Left hindlimb (tissue), 1 donor: Measurements from ENCODE around the gene THBS4.
A peak's percentile ranks its signal among the peaks of the same experiment; 100 is the strongest.
"Not testable (repeated sequence)": the region's sequence is repeated elsewhere in the genome, so short reads cannot be mapped to it uniquely, and the experiment has no call there.

Experiments
- DNase-seq: peaks from one replicate; pipeline ENCODE4 v3.0.0-alpha.2; 2018

The THBS4 gene

DNA sequence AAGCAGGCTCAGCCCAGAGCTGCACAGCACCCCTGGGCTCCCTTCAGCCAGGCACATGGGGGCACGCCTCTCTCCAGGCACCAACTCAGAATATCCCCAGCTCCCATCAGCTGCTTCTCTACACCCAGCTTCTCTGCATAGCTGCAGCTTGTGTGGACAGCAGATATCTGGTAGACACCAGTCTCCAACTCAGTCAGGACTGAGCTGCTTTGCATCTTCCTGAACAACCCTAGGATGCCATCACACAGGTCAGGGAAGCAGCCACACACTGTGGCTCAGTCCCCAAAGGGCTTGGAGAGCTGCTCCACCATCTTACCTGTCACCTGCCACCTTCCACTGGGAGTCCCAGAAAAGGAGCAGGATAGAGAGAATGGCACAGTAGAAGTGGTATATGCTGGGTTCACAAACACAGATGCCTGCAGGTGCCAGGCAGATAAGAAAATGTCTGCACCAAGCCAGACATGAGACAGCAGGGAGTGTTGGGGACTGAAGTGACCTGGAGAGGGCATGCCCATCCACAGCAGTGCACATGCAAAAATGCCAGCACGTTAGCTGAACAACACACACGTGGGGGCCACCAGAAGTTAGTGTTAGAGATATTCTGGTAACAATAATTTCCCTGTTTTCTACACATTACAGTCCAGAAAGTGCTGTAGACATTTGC, 42.0 kb downstream of the THBS4 start:
- DNase-seq = no peak

DNA sequence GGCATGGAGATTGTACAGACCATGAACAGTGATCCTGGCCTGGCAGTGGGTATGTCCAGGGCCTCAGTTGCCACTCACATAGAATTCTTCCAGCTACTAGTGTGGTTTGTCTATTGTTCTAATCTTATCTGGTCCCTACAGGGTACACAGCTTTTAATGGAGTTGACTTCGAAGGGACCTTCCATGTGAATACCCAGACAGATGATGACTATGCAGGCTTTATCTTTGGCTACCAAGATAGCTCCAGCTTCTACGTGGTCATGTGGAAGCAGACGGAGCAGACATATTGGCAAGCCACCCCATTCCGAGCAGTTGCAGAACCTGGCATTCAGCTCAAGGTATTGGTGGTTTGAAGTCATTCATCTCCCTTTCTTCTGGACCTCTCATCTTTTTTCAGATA, 43.8 kb downstream of the THBS4 start:
- DNase-seq = no peak

DNA sequence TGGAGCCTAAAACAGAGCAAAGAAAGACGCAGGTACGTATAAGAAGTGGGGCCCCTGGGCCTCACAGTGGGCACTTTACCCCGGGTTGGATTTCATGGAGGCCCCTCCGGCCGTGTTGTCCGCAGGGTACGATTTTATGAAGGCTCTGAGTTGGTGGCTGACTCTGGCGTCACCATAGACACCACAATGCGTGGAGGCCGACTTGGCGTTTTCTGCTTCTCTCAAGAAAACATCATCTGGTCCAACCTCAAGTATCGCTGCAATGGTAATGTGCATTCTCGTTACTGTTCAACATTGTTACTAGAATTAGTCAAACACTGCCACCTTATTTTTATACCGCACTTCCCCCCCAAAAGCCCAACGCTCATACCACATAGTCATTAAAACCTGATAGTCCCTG, 47.1 kb downstream of the THBS4 start:
- peak; percentile 62 for DNase-seq

DNA sequence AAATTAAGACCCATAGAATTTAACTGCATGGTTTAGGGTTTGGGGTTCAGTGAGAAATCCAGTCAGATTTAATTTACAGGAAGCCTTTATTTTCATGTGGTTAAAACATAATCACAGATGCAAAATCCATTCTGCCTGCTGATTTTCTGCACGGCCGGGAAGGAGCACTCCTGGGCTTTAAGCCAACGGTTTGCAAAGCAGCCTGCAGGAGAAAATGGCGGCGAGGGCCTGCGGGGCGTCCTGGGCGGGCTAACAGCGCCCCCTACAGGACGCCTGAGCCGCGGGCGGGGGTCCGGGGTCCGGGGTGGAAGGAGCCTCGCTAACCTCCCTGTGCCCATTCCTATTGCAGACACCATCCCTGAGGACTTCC, 47.6 kb downstream of the THBS4 start:
- DNase-seq = peak; percentile 91

DNA sequence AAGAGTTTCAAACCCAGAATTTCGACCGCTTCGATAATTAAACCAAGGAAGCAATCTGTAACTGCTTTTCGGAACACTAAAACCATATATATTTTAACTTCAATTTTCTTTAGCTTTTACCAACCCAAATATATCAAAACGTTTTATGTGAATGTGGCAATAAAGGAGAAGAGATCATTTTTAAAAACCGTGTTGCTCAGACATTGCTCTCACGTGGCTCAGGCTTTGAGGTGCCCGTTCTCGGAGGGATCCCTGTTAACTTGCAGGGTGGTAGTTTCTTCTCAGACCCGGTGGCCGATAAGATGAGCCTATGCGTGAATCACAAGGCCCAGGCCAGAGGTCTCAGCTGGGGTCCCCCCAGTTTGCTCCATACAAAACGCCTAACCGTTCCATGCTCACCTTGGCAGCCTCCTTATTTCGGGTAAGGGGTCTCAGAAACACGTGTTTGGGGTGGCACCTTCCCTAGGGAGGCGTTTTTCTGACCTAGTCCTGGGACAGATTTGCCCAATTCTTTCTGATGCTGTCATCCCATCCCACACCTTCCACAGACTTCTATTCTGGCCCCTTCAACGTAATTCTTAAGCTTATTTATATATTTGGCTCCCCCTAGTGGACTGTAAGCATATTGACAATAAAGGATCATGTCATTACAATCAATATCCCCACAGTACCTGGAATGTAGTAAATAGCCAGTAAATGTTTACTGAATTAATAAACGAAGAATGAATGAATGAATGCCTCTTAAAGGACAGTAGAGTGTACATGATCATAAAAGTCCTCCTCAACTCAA, 48.1 kb downstream of the THBS4 start:
- DNase-seq = peak; percentile 59

DNA sequence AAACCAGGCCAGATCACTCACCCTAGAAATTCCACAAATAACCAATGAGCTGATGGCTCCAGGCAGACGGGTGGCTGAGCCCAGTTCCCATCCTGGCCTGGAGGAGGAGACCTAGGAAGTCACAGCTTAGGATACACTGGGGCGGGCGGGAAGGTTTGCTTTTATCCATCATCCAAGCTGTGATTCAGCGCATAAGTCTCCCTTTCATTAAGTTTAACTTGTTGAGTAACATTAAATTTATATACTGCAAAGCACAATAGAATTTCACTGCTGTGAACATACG, 55.7 kb downstream of the THBS4 start:
- peak; percentile 14 for DNase-seq

DNA sequence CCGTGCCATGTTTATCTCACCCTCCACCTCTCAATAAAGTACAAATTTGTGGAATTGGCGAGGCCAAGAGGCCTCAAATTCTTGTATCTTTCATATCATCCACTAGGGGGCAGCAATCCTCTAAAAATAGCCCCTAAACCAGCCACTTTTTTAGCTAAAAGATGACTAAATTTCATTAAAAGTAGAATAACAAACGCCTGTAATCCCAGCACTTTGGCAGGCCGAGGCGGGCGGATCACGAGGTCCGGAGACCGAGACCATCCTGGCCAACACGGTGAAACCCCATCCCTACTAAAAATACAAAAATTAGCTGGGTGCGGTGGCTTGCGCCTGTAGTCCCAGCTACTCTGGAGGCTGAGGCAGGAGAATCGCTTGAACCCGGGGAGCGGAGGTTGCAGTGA, 56.6 kb downstream of the THBS4 start:
- DNase-seq = peak; percentile 63

DNA sequence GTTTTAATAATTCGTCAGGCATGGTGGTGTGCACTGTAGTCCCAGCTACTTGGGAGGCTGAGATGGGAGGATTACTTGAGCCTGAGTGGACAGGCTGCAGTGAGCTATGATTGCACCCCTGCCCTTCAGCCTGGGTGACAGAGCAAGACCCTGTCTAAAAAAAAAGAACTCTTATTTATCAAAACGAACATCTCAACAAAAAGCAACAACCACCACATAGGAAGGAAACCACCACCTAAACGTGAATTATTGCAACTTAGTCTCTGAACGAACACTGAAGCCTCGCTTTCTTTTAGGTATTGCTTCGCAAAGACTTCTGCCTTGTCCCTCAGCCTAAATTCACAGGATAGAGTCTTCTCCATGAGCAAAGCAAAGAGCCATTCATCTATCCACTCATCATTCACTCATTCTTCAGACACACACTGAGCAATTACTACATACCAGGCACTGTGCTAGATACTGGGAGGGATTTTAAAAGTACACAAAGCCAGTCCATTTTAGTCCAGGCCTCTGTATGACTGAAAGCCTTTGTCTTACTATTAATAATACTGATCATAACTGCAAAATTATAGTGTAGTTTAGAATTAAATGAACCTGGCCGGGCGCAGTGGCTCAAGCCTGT, 57.4 kb downstream of the THBS4 start:
- DNase-seq = no peak

DNA sequence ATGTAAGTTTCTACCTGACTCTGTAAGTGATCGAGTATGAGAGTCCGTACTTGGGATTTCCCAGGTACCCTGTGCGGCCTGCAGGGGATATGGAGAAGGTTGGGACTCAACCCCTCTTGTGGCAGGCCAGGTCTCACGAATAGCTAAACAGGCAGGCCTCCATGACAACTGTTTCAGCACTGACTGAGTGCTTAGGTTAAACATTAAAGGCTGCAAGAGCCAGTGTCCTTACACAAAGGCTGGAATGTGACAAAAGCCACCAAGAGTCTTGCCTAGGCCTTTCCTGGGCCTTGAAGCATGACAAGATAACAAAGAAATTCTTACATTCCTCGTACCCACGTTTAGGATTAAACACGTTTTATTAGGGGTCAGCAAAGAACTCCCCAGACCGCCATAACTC, 58.6 kb downstream of the THBS4 start:
- DNase-seq = no peak

DNA sequence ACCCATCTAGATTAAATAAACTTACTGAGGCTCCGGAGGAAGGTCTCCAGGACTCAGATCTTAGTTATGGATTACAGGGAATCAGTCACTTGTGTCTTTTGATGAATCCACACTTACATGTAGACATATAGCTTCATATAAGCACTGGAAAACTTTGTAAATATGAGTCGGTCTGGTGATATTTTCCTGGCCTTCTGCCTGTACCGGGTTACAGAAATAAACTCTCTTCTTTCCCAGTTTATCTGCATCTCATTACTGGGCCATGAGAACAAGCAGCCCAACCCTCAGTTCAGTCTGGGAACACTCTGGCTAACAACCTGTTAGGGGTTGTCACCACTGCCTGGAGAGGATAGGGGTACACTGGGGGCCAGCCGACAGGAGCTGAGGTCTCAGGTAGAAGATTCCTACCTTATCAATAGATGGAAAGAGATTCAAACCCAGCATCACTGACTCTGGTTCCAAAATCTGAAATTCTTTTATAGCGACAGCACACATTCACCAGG, 59.1 kb downstream of the THBS4 start:
- no peak for DNase-seq

DNA sequence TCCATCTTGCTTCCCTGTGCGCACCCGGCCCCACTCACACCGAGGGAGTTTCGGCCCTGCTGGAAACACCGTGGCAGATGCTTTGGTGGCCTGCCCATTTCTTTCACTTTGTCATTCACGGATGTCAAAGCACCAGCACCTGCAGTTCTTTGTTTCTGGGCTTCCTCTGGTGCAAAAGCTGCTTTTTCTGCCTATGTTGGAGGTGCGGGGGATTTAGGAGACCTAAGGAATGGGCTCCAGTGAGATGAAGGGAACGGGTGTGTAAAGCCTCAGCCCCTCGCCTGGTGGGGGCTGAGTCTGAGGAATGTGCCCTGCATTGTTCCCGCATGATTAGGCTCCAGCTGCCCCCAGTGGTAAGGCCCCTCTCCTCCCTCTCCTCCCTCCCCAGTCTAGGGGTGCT, 62.3 kb downstream of the THBS4 start:
- no peak for DNase-seq

DNA sequence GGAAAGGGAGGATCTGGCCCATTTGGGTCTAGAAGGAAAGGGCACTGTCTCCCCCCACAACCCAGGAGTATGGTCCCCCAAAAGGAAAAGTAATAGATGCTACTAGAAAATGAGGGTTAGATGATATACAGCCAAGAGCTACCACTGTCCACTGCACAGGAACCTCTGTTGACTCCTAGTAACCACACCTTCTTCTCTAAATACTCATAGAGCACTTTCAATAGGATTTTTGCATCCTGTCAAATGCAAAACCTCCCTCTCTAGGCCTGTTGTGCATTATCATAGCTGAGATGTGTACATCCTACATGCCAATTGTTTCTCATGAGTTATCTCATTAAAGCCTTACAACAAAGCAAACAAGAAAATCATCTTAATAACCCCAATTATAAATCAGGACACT, 66.8 kb downstream of the THBS4 start:
- DNase-seq = no peak

DNA sequence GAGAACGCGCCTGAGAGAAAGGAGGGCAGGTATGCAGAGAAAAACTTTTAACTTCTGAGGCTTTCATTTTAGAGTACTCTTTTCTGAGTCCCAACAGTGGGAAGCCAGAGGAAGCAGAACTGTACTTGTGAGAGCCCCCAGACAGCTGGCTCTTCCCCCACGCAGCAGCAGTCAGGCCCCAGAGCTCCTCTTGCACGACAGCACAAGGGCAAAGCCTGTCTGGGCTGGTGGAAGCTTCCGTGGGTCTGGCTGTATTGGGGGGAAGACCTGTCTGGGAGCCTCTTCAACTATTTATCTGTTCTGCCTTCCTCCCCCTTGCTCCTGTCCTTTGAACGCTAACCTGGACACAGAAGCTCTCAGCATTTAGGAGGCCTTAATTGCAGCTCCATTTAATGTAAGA, 68.2 kb downstream of the THBS4 start:
- no peak for DNase-seq

DNA sequence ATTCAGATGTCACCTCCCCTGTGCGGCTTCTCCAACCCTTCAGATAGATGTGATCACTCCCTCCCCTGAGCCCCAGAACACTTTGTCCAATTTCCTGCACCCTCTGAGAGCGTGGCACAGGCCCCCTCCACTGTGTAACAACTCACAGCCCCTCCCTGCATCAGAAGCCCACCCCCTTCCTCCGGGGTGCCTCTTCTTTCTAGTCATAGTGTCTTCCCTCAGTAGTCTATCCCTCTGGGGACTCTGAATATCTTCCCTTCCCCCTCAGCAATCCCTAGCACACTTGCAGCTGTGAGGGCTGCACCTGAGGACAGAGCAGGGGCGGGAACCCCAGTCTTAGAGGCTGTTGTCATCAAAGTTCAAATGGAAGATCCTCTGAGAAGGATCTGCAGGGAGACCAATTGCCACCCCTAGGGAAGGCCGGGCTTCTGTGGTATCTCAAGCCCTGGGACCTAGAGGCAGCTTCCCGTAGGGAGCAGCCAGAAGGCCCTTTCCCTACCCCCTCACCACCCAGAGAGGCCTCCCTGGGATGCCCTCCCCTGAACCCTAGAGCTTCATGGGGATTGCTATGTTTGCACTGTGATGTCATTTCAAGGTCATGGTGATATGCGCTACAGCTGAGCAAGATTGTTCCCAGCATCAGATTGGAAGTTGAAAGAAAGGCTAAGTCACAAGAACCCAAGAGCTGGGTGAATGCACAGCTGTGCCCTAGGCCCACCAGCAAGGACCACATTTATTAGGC, 70.7 kb downstream of the THBS4 start:
- DNase-seq = no peak

DNA sequence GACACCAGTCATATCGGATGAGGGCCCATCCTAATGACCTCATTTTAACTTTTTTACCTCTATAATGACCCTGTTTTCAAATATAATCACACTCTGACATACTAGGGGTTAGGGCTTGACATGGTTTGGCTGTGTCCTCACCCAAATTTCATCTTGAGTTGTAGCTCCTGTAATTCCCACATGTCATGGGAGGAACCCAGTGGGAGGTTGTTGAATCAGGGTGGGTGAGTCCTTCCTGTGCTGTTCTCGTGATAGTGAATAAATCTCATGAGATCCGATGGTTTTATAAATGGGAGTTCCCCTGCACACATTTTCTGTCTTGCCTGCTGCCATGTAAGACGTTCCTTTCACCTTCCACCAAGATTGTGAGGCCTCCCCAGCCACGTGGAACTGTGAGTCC, 71.8 kb downstream of the THBS4 start:
- no peak for DNase-seq

DNA sequence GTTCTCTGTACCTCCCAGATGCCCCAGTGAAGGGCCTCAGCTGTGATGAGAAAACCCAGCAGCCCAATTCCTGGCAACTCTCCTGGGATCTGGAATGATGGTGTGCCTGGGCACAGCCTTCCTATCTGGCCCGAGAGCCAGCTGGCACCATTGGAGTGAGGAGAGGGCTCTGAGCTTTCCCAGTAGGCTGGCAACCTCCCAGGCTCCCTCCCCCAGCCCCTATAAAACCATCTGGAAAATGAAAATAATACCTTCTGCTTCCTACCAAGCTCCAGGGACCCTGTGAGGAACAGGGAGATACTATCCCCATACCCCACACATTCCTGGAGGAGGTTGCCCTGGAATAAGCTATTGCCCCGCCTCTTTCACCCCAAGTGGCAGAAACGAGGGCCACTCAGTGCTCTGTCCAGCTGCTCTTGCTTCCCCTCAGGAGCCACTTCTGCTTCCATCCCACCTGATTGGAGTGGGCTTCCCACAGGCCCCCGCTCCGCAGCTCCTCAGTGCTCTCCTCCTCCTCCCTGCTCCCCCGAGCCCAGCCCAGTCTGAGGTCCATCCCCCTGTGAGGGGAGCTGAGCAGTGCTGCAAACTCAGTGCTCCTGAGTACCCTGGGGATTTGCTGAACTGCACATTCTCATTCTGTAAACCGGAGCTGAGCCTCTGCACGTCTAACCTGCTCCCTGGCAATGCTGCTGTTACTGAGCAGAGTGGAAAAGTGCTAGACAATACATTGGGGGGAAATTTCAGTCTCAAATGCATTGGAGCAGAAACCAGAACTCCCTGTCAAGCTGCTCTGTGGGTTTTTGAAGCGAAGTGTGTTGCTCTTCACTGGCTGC, 74.7 kb downstream of the THBS4 start:
- DNase-seq = peak; percentile 69

DNA sequence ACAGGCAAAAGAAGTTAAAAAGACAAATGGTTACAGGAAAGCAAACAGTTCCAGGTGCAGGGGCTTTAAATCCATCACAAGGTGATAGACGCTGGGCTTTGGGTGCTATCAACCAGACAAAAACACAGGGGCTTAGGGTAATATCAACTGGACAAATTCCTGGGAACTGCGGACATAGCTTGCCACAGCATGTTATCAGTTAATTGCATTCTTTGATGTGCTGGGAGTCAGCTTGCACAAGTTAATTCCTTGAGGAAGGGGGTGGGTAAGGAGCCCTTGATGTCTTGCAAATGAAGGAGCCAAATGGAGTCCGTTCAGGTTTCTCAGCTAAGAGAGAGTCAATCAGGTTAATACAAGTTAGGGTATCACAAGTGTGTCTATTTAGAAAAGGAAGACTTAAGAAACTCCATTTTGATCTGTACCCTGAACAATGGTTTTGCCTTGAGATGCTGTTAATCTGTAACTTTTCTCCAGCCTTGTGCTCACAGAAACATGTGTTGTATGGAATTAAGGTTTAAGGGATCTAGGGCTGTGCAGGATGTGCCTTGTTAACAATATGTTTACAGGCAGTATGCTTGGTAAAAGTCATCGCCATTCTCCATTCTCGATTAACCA, 76.3 kb downstream of the THBS4 start:
- not testable (repeated sequence) for DNase-seq

DNA sequence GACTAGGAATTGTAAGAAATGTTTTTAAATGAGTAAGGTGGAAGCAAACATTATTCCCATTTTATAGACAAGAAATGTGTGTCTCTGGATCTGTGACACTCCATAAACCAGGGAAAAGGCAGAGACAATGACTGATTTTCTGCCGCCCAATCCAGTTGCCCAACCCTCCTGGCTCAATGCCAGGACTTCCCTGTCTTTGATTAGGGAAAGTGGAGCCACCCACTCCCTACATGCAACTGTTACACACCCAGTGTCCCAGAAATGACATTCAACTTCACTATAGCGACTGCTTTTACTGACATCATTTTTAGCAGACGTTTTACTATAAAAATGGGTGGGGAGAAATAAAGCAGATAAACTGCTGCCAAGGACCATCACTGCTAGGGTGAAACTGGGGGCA, 79.7 kb downstream of the THBS4 start:
- DNase-seq = no peak

DNA sequence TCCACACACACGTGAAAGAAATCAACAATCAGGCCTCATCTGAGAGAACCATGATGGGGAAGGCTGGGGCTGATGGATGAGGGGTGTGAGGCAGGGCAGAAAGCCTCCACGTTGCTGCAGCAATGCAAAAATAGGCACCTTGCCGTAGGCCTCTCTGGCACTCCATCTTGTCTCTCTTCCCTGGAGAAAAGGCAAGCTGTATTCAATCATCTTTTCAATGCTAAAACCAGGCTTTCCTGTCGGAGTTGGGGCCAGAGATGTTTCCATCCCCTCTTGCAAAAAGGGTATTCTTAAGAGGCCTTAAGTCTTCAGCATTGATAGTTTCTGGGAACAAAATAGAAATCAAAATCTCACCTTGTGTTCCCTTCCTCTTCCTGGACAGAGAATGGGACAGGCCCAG, 80.9 kb downstream of the THBS4 start:
- DNase-seq = no peak

DNA sequence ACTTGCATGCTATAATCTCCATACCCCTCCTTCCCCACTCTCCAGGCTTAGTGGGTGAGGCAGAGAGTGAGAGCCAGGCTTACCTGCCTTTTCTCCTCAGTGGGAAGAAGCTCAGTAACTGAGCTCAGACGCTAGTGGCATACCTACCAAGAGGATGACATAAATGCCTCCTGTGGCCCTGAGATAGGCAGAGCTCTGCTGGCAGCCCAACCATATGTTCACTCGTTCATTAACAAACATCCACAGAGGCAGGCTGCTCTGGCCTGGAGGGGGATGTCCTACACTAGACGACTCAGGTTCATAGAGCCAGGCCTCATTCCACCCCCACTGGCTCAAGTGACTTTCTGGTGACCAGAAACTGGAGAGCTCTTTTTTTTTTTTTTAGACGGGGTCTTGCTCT, 81.3 kb downstream of the THBS4 start:
- no peak for DNase-seq

DNA sequence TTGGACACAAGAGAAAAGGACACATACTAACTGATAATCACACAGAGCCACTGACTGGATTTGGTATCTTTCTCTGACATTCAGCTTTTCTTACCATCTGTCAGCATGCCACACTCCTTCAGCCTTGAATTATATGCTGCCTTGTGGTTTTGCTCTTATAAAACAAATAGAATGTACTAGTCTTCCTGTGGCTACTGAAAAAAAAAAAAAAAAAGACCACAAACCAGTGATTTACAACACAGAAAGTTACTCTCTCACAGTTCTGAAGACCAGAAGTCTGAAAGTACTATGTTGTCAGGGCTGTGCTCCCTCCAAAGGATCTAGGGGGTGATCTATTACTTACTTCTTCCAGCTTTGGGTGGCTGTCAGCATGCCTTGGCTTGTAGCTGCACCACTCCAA, 82.3 kb downstream of the THBS4 start:
- DNase-seq = no peak

DNA sequence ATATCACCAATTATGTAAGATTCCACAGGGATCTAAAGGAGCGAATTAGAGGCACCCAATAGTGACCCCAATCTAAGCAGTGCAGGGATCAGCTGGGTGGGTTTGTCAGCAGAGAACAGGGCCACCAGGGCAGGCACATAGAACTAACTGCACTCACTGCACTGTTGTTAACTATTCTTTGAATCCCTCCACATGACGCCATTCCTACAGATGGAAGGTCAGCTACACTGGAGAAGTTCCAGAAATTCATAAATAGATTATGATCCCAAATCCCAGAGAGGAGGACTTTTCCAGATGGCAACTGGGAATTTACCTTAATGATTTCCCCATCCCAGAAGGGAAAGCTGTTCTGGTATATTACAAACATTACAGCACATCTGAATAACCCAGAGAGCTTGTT, 84.2 kb downstream of the THBS4 start:
- DNase-seq = no peak
